HG03354 (cell line): ENCODE measurements around the gene CALCOCO2.
"Not testable (repeated sequence)": the region's sequence is repeated elsewhere in the genome, so short reads cannot be mapped to it uniquely, and the experiment has no call there.

ENCODE experiments used
- ATAC-seq: cut with Tn5 transposase; IDR thresholded peaks from one replicate; pipeline ENCODE4 v1.9.1; 2021; ENCODE audit warnings: mild to moderate bottlenecking; ENCODE audit not compliant: unreplicated experiment, poor library complexity, severe bottlenecking

CALCOCO2 gene

DNA sequence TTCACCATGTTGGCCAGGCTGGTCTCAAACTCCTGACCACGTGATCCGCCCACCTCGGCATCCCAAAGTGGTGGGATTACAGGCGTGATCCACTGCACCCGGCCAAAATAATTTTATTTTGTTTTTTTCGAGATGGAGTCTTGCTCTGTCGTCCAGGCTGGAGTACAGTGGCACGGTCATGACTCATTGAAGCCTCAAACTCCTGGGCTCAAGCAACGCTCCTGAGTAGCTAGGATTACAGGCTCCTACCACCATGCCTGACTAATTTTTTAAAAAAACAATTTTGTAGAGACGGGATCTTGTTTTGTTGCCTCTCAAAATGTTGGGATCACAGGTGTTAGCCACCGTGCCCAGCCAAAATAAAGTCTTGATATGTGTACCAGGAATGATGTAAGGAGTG lies 11.4 kb upstream of the CALCOCO2 start:
- ATAC-seq = no peak

DNA sequence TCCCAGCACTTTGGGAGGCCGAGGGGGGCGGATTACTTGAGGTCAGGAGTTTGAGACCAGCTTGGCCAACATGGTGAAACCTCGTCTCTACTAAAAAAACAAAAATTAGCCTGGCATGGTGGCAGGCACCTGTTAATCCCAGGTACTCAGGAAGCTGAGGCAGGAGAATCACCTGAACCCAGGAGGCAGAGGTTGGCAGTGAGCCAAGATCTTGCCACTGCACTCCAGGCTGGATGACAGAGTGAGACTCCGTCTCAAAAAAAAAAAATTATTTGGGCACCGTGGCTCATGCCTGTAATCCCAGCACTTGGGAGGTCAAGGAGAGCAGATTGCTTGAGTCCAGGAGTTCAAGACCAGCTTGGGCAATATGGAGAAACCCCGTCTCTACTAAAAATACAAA lies 9.9 kb upstream of the CALCOCO2 start:
- not testable (repeated sequence) for ATAC-seq

DNA sequence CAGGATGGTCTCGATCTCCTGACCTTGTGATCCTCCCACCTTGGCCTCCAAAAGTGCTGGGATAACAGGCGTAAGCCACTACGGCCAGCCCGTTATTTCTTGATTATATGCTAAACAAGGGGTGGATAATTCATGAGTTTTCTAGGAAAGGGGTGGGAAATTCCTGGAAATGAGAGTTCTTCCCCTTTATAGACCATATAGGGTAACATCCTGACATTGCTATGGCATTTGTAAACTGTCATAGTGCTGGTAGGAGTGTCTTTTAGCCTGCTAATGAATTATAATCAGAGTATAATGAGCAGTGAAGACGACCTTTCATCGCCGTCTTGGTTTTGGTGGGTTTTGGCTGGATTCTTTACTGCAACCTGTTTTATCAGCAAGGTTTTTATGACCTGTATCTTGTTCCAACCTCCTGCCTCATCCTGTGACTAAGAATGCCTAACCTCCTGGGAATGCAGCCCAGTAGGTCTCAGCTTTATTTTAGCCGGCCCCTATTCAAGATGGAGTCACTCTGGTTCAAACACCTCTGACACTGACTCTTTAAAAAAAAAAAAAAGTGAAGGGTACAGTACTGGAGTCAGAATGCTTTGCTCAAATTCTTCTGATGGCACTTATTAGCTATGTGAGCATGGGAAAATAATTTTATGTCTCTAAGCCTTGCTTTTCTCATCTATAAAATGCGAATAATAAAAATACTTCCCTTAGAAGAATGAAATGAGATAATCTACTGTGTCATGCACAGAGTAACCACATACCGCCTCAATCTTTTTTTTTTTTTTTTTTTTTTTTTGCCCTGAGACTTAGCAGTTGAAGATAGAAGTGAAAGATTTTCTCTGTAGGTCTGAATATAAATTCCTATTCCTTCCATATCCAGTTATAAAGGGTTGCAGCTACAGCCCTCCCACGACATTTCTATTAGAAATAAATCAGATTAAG lies 5.1 kb upstream of the CALCOCO2 start:
- ATAC-seq = no peak

- no peak for ATAC-seq
Observed at GRCh38 chr17:48831549-48831883, 681 bp downstream of the CALCOCO2 start.

- no peak for ATAC-seq
Observed at GRCh38 chr17:48834973-48835372, 4.1 kb downstream of the CALCOCO2 start.

DNA sequence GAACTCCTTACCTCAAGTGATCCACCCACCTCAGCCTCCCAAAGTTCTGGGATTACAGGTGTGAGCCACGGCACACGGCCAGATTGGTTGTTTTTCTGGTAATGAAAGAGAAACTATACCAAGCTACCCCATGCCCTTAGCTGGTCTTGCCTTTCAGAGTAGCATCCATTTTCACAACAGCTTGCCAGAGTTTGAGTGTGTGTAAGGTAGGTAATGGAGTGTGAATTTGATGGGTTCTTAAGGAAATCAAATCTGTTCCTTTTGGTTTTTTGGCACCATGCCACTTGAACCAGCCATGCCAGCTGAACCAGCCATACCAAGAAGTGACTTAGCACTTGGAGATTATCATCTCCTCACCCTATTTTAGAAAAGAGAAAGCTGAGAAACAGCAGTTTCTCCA lies 5.1 kb downstream of the CALCOCO2 start:
- ATAC-seq = no peak

DNA sequence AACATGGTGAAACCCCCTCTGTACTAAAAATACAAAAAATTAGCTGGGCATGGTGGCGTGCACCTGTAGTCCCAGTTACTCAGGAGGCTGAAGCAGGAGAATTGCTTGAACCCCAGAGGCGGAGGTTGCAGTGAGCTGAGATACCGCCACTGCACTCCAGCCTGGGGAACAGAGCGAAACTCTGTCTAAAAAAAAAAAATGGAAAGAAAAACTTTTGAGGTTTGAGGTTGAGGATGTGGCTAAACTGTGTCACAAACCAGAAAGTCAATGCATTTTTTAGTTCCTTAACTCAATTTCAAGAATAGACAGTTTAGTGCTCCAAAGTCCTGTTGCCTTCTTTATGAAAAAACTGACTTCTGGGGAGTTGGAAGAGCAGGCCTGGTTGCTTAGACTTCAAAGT lies 6.6 kb downstream of the CALCOCO2 start:
- ATAC-seq = not testable (repeated sequence)

DNA sequence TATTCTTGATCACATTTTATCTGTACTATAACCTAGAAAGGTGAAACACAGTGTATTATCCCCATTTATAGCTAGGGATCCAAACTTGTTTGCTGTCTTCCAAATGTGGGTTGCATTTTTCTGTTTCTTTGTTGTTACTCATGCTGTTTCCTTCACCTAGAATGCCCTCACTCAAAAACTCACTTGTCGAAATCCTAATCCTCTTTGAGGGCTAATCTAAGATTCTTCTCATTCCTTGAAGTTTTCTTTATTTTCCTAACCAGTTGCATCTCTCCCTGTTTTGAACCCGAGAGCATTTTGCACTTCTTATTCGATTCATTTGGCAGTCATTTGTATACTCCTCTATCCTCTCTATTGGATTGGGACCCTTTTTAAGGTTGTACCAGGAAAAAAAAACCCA lies 9.6 kb downstream of the CALCOCO2 start:
- no peak for ATAC-seq

DNA sequence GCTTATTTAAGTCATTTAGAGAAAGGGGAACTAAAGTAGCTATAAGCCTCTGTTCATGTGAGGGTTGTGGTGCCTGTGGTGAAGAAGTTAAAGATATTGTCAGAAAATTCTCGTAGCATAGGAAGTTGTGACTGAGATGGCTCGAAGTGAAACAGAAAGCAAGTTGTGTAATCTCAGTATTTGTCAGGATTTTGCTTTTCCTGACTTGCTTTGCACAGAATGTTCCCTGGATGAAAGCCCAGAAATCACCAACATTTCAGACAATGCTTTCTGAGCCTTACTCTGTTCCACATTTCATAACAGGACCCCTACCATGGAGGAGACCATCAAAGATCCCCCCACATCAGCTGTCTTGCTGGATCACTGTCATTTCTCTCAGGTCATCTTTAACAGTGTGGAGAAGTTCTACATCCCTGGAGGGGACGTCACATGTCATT lies 10.6 kb downstream of the CALCOCO2 start:
- peak; percentile 85 for ATAC-seq

DNA sequence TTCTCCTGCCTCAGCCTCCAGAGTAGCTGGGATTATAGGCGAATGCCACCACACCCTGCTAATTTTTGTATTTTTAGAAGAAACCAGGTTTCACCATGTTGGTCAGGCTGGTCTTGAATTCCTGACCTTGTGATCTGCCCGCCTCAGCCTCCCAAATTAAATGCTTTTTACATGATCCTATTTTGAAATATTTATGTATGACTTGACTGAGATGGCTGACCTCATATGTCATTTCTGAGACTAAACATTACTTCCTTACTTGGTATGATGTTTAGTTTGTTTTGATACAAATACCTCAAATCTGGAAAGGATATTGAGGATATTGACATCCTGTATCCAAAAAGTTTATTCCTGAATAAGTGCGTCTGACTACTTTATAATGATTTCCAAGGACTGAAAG lies 11.9 kb downstream of the CALCOCO2 start:
- ATAC-seq = no peak

DNA sequence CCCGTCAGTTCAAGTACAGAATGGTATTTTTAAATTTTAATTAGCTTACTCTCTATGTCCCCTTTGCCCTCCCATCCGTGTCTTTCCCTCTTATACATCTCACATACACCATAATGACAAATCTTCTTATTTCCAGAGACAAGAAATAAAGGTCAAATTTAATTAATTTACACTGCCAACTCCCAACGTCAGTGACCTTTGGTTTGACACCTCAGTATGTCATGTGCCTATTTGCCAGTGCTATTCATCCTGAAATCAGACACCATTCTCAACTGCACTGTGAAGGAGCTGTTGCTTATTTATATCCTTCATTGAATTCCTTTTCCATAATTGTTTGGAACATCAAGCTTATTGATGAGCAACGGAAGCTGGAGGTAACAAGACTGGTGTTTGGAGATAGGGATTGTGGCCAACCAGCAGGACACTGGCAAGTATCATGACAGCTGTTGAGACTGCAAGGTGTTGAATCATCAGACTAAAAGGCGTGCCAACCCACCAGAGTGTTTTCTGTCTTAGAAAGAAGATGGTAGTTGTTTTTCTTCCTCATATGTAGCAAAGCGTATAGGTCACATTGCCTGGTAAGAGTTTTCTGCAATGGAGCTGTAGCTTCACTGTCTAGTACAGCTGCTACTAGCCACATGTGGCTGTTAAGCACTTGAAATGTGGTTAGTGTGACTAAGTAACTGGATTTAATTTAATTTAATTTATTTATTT lies 12.5 kb downstream of the CALCOCO2 start:
- ATAC-seq = no peak

DNA sequence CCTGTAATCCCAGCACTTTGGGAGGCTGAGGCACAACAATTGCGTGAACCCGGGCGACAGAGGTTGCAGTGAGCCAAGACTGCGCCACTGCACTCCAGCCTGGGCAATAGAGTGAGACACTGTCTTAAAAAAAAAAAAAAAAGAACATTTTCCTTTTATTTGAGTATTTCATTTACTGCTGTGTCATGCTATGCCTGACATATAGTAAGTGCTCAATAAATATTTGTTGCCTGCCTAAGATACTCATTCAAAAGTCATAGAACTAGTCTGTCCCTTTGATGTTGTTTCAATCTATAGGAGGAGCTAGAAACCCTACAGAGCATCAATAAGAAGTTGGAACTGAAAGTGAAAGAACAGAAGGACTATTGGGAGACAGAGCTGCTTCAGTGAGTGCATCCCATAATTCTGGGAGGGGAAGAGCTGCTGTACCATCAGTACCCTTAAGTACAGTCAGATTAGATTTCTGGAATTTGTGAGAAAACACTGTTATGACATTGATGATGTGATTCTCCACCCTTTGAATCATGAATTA lies 20.0 kb downstream of the CALCOCO2 start:
- no peak for ATAC-seq

GRCh38 chr17:48854774-48855476 lies 24.1 kb downstream of the CALCOCO2 start:
- ATAC-seq = no peak

DNA sequence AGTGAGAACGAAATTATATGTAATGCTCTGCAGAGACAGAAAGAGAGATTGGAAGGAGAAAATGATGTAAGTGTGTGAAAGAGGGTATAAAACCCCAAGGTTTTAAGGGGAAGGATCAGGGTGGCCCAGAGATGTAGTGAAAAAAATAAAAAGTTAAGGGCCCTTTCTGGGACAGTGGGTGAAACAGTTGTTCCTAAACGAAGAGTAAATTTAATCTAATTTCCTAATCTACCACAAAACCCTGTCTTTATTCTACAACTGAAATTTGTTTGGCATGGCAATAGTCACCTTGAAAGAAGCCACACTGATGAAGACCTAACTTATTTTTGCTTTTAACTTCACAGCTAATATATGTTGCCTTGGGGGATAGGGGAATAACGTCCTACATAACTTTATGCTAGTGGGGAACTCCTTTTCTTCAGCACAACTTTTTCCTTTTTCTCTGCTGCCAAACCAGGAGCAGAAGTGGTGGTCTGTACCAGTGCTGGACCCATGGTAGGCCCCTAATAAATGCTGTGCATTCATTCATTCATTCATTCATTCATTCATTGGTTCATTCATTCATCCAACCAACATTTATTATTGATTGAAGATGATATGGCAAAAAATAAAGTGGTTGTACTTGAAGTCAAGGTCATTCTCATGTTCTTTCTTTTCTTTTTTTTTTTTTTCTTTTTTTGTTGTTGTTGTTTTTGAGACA lies 25.4 kb downstream of the CALCOCO2 start:
- ATAC-seq = no peak

DNA sequence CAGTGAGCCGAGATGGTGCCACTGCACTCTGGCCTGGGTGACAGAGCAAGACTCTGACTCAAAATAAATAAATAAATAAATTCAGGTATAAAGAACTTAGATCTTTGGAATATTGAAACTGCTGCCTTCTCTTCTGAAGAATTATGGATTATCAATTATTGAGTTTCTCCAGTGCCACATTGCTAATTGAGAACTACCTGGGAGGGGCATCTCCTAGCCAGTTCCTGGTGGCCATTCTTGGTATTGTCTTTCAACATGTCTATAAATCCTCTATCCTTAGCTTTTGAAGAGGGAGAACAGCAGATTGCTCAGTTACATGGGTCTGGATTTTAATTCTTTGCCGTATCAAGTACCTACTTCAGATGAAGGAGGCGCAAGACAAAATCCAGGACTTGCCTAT lies 29.2 kb downstream of the CALCOCO2 start:
- no peak for ATAC-seq

DNA sequence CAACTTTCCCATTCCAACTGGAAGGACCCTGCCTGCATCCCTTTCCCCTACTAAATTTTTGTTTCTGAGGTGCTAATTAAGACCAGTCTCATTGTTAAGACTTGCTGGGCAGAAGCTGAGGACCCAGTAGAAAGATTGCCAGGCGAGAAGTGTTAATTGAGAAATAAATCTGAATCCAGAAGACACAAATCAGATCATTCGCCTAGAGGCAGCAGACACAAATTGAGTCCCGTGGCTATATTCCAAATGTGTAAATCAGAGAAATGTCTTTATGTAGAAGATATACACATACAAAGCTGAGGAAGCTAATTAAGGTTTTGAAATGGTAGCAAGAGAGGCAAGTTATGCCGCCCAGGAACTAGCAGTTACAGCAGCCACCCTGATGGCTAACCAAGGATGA lies 29.6 kb downstream of the CALCOCO2 start:
- ATAC-seq = no peak

DNA sequence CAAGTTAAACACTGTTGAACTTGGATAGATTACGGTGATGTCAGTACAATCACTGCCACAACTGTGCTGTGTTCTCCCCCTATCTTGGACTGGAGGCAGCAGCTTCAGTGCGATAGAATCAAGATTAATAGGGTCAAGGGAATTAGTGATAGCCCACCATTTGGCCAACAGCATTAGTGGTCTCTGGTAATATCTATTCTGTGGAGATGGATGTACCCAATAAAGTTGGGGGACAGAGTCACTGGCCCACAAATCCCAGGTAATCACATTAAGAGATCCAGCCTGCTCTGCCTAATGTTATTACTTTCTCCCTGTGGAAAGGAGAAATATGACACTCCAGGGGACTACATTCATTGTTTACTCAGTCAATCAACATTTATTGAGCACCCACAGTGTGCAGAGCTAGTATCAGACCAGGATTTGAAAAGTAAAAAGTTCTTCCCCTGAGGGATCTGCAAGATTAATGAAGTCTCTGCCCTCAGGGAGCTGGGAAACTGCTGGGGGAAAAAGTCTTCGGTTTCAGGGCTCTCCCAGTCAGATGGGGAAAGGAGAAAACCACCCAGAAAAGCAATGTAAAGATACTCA lies 38.2 kb downstream of the CALCOCO2 start:
- ATAC-seq = no peak

- ATAC-seq = no peak
Observed at GRCh38 chr17:48869821-48870318, 39.0 kb downstream of the CALCOCO2 start.

DNA sequence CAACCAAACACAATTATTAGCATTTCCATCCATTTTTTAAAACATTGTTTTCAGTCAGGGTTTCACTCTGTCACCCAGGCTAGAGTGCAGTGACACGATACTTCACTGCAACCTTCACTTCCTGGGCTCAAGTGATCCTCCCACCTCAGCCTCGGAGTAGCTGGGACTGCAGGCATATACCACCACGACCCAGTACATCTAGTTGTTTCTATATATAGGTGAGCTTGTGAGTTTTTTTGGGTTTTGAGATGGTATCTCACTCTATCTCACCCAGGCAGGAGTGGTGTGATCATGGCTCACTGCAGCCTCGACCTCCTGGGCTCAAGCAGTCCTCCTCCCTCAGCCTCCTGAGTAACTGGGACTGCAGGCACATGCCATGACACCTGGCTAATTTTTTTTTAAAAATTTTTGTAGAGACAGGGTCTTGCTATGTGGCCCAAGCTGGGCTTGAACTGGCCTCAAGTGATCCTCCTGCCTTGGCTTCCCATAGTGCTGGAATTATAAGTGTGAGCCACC lies 40.3 kb downstream of the CALCOCO2 start:
- no peak for ATAC-seq
